BLaER1 (cell line): ENCODE results near the gene SPG7.

ENCODE experiments used
- H3K27ac ChIP-seq: shearing (Covaris generic); formaldehyde crosslinking; 2 replicates; pipeline ENCODE4 v1.8.1; 2022
- H3K27me3 ChIP-seq: shearing (Covaris generic); formaldehyde crosslinking; 2 replicates; pipeline ENCODE4 v1.8.1; 2022
- H3K36me3 ChIP-seq: shearing (Covaris generic); formaldehyde crosslinking; 2 replicates; pipeline ENCODE4 v1.8.1; 2022
- H3K4me1 ChIP-seq: shearing (Covaris generic); formaldehyde crosslinking; 2 replicates; pipeline ENCODE4 v1.8.1; 2022
- H3K4me2 ChIP-seq: shearing (Covaris generic); formaldehyde crosslinking; 2 replicates; pipeline ENCODE4 v1.8.1; 2022
- H3K4me3 ChIP-seq: shearing (Covaris generic); formaldehyde crosslinking; 2 replicates; pipeline ENCODE4 v1.8.1; 2022
- H3K9ac ChIP-seq: shearing (Covaris generic); formaldehyde crosslinking; 2 replicates; pipeline ENCODE4 v1.8.1; 2022
- H3K9me3 ChIP-seq: shearing (Covaris generic); formaldehyde crosslinking; 2 replicates; pipeline ENCODE4 v1.8.1; 2022
- H4K20me1 ChIP-seq: shearing (Covaris generic); formaldehyde crosslinking; 2 replicates; pipeline ENCODE4 v1.8.1; 2022
- Cebpa-rat ChIP-seq: shearing (Covaris generic); IDR thresholded peaks from 2 replicates; pipeline ENCODE4 v1.8.1; 2022

The SPG7 gene

GRCh38 chr16:89574681-89575246 is 66.6 kb downstream of the SPG7 start:
- Histone ChIP-seq H3K4me1 (peaks cover 56% of the 10 kb centered on the region), H3K27ac (peak overlapping the region; percentile 92), H3K9ac (peak overlapping the region; percentile 80), H3K36me3 (peaks cover 27% of the 10 kb centered on the region), H3K4me3 (peak overlapping the region; percentile 76), H4K20me1 (no peaks in the 10 kb centered on the region), H3K9me3 (peaks cover 9% of the 10 kb centered on the region), H3K4me2 (peak overlapping the region; percentile 100), H3K27me3 (no peaks in the 10 kb centered on the region)
- TF ChIP-seq Cebpa-rat, result no peak

DNA sequence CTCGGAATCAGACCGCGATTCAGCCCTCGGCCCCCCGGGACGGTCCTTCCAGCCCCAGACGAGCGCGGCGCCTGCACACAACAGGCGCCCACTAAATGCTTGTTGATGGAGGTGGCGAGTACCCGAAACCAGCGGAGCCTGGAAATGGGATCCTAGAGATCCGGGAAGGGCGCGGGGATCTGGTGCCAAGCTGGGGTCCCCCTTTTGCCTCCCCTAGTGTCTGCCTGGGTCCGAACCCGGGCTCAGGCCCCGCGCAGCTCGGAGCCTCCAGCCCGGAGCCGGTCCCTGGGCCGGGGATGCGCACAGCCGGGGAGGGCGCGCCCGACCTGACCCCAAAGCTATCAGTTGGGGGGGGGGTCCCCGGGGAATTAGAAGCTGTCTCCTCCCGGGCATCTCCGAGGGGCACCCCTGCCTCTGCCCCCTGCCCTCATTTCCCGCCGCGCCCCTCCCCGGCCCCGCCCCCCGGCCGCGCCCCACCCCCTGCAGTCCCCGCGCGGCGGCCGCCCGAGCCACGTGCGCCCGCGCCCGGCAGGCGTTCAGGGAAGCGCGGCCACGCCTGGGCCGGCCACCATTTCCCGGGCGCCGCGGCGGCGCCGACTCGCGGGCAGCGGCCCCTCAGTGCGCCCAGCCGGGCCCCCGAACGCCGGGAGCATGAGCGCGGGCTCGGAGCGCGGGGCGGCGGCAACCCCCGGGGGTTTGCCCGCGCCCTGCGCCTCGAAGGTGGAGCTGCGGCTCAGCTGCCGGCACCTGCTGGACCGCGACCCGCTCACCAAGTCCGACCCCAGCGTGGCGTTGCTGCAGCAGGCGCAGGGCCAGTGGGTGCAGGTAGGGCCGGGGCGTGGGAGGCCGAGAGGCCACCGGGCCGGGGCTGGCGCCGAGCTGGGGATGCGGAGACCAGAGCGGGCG is 67.3 kb downstream of the SPG7 start, which contains the start of gene CPNE7:
TSS of gene CPNE7 (plus strand) at position 512 of the 906 bp plus-strand sequence. CDS start at position 652, 140 bp downstream.
- H3K4me3 ChIP-seq, result peak within 1 kb of the TSS; percentile 76
- peaks cover 56% of the 10 kb centered on the region for H3K4me1 ChIP-seq
- peaks cover 31% of the 10 kb centered on the region for H3K36me3 ChIP-seq
- TF ChIP-seq Cebpa-rat, result no peak
- peak within 1 kb of the TSS; percentile 85 for H3K9ac ChIP-seq
- H3K4me2 ChIP-seq, result peak within 1 kb of the TSS; percentile 100
- peak within 1 kb of the TSS; percentile 92 for H3K27ac ChIP-seq
- H4K20me1 ChIP-seq, result no peaks in the 10 kb centered on the region
- peaks cover 9% of the 10 kb centered on the region for H3K9me3 ChIP-seq
- no peaks in the 10 kb centered on the region for H3K27me3 ChIP-seq

- Histone ChIP-seq H3K36me3 (peaks cover 40% of the 10 kb centered on the region), H3K9ac (peak overlapping the region; percentile 85), H3K4me3 (peak overlapping the region; percentile 76), H3K4me1 (peaks cover 53% of the 10 kb centered on the region), H4K20me1 (peaks cover 4% of the 10 kb centered on the region; the same call in 1 of the 2 replicates), H3K4me2 (peak overlapping the region; percentile 100), H3K27ac (peak overlapping the region; percentile 90), H3K27me3 (no peaks in the 10 kb centered on the region), H3K9me3 (peaks cover 9% of the 10 kb centered on the region)
- no peak for TF ChIP-seq Cebpa-rat
Measured at GRCh38 chr16:89576153-89577054, 68.2 kb downstream of the SPG7 start.

- no peaks in the 10 kb centered on the region for H3K27me3 ChIP-seq
- peaks cover 48% of the 10 kb centered on the region for H3K36me3 ChIP-seq
- H3K9ac ChIP-seq, result peak overlapping the region; percentile 22; the same call in 1 of the 2 replicates
- H3K4me1 ChIP-seq, result peaks cover 50% of the 10 kb centered on the region
- 0 out of 2 replicates have a peak overlapping the region, but pooled peaks have one; percentile 90 for H3K27ac ChIP-seq
- H3K4me2 ChIP-seq, result peak overlapping the region; percentile 100
- no peak for TF ChIP-seq Cebpa-rat
- H4K20me1 ChIP-seq, result peaks cover 12% of the 10 kb centered on the region
- peak overlapping the region; percentile 76; the same call in 1 of the 2 replicates for H3K4me3 ChIP-seq
- H3K9me3 ChIP-seq, result peaks cover 9% of the 10 kb centered on the region
Measured at GRCh38 chr16:89577055-89577759, 69.0 kb downstream of the SPG7 start.

DNA sequence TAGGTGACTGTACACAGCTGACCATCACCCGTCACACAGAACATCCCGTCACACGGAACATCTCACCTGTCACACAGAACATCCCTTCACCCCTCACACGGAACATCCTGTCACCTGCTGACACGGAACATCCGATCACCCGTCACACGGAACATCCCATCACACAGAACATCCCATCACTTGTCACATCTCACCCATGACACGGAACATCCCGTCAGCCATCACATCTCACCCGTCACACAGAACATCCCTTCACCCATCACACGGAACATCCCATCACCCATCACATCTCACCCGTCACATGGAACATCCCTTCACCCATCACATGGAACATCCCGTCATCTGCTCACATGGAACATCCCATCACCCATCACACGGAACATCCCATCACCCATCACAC is 71.1 kb downstream of the SPG7 start:
- peaks cover 45% of the 10 kb centered on the region for H3K4me1 ChIP-seq
- no peaks in the 10 kb centered on the region for H3K27me3 ChIP-seq
- no peak overlapping the region for H3K4me3 ChIP-seq
- H3K9ac ChIP-seq, result no peak overlapping the region
- H3K27ac ChIP-seq, result no peak overlapping the region
- peaks cover 34% of the 10 kb centered on the region for H4K20me1 ChIP-seq
- H3K4me2 ChIP-seq, result no peak overlapping the region
- TF ChIP-seq Cebpa-rat, result no peak
- H3K9me3 ChIP-seq, result peaks cover 9% of the 10 kb centered on the region
- H3K36me3 ChIP-seq, result peaks cover 69% of the 10 kb centered on the region

GRCh38 chr16:89581045-89581695 is 73.0 kb downstream of the SPG7 start:
- H4K20me1 ChIP-seq, result peaks cover 44% of the 10 kb centered on the region
- H3K4me2 ChIP-seq, result no peak overlapping the region
- H3K27ac ChIP-seq, result no peak overlapping the region
- H3K9me3 ChIP-seq, result peaks cover 9% of the 10 kb centered on the region
- H3K4me3 ChIP-seq, result no peak overlapping the region
- no peak for TF ChIP-seq Cebpa-rat
- H3K36me3 ChIP-seq, result peaks cover 77% of the 10 kb centered on the region
- no peaks in the 10 kb centered on the region for H3K27me3 ChIP-seq
- H3K9ac ChIP-seq, result no peak overlapping the region
- peaks cover 46% of the 10 kb centered on the region for H3K4me1 ChIP-seq

DNA sequence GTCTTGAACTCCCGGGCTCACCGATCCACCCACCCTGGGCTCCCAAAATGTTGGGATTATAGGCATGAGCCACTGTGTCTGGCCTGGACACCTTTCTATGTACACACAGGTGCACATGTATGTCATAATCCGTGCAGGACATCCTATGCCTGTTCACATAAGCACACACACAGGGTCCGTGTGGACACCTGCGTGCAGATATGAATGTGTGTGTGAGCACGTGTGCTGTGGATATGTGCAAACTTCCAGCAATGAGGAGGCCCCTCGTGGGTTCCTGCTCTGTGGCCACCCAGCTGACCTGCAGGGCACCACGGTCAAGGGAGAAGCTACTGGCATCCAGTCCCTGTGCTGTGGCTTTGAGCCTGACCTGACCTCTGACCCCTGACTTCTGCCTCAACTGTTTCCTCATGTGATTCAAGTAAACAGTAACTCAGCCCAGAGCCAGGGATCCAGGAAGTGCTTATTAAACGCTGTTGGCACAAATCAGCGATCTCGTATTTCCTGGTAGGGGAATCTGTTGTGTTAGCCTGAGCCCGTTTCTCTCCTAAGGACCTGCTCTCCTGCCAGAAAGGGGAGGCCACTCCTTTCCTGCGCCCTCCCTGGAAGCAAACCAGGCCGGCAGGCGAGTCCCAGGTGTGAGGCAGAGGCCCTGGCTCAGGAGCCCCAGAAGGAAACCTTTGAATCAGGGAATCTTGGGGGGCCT is 73.8 kb downstream of the SPG7 start:
- H3K4me1 ChIP-seq, result peaks cover 38% of the 10 kb centered on the region
- 0 out of 2 replicates have a peak overlapping the region, but pooled peaks have one; percentile 13 for H3K27ac ChIP-seq
- H3K9me3 ChIP-seq, result peaks cover 9% of the 10 kb centered on the region
- peak overlapping the region; percentile 26; the same call in 1 of the 2 replicates for H3K4me2 ChIP-seq
- no peak for TF ChIP-seq Cebpa-rat
- H3K4me3 ChIP-seq, result no peak overlapping the region
- H3K9ac ChIP-seq, result 0 out of 2 replicates have a peak overlapping the region, but pooled peaks have one; percentile 38
- no peaks in the 10 kb centered on the region for H3K27me3 ChIP-seq
- H4K20me1 ChIP-seq, result peaks cover 44% of the 10 kb centered on the region
- peaks cover 83% of the 10 kb centered on the region for H3K36me3 ChIP-seq

DNA sequence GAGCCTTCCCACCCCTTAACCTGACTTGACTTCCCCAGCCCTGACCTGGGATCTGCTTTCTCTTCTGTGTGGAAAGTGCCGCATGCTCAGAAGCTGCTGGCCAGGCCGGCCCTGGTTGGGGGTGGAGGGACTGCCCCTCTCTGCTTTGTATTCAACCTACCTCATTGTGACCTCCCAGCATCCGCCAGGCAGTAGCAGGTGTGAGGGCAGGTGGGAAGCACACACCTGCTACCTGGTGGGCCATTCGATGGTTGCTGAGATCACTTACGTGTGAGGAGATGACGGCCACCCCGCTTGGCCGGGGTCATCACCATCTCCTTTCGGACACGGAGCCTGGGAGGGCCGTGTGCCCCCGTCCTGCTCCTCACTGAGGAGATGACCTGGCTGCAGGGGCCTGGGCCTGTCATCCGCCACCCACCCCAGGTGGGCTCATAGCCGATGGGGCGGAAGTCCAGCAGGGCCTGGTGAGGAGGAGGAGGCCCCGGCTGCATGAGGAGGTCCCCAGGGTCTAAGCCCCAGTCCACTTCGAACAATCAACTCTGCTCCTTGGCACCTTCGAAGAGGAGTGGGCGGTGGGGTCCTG is 74.5 kb downstream of the SPG7 start:
- H3K4me3 ChIP-seq, result no peak overlapping the region
- peaks cover 33% of the 10 kb centered on the region for H3K4me1 ChIP-seq
- peak overlapping the region; percentile 26; the same call in 1 of the 2 replicates for H3K4me2 ChIP-seq
- peaks cover 9% of the 10 kb centered on the region for H3K9me3 ChIP-seq
- H3K9ac ChIP-seq, result no peak overlapping the region
- peaks cover 44% of the 10 kb centered on the region for H4K20me1 ChIP-seq
- H3K36me3 ChIP-seq, result peaks cover 80% of the 10 kb centered on the region
- H3K27me3 ChIP-seq, result no peaks in the 10 kb centered on the region
- TF ChIP-seq Cebpa-rat, result no peak
- H3K27ac ChIP-seq, result no peak overlapping the region
